LNCAP (cell line): ENCODE measurements around the gene GDF9.

ENCODE experiments used
- TF ChIP-seq, protein P1 (sequence below): fragments of 450-650 bp; IDR thresholded peaks from 2 replicates; pipeline ENCODE4 v1.5.1; 2017; ENCODE audit warnings: mild to moderate bottlenecking

Gene GDF9, protein sequence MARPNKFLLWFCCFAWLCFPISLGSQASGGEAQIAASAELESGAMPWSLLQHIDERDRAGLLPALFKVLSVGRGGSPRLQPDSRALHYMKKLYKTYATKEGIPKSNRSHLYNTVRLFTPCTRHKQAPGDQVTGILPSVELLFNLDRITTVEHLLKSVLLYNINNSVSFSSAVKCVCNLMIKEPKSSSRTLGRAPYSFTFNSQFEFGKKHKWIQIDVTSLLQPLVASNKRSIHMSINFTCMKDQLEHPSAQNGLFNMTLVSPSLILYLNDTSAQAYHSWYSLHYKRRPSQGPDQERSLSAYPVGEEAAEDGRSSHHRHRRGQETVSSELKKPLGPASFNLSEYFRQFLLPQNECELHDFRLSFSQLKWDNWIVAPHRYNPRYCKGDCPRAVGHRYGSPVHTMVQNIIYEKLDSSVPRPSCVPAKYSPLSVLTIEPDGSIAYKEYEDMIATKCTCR

DNA sequence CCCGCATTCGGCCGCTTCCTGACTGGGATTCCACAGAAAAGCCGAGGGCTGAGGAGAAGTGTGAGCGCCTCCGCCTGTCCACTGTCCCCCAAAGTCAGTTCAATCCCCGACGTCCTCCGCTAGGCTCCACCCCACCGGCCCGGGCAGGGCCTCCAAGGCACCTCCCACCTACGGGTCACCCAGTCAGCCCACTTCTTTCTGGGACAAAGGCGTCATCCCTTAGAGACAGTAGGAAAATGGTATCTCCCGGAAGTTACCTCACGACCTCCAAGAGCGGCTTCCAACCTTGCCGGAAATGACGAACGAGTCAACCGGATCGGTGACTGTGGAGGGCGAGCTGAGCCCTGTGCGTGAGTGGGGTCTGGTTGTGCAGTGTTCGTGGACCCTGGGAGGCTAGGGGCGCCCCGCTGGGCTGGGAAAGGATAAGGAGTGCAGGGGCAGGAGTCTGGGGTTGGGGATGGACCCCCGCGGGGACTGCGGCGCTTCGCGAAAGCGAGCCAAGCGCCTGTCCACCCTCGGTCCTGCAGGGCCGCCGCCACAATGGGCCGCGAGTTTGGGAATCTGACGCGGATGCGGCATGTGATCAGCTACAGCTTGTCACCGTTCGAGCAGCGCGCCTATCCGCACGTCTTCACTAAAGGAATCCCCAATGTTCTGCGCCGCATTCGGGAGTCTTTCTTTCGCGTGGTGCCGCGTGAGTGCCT is at the start of gene GDF9, which contains the start of gene UQCRQ:
TSS of gene GDF9 (minus strand) at position 128 of the 704 bp plus-strand sequence. CDS start 1,936 bp downstream, outside the sequence.
TSS of gene UQCRQ (plus strand) at position 301 of the 704 bp plus-strand sequence. CDS start at position 541, 240 bp downstream.
- TF ChIP-seq, protein P1, sequence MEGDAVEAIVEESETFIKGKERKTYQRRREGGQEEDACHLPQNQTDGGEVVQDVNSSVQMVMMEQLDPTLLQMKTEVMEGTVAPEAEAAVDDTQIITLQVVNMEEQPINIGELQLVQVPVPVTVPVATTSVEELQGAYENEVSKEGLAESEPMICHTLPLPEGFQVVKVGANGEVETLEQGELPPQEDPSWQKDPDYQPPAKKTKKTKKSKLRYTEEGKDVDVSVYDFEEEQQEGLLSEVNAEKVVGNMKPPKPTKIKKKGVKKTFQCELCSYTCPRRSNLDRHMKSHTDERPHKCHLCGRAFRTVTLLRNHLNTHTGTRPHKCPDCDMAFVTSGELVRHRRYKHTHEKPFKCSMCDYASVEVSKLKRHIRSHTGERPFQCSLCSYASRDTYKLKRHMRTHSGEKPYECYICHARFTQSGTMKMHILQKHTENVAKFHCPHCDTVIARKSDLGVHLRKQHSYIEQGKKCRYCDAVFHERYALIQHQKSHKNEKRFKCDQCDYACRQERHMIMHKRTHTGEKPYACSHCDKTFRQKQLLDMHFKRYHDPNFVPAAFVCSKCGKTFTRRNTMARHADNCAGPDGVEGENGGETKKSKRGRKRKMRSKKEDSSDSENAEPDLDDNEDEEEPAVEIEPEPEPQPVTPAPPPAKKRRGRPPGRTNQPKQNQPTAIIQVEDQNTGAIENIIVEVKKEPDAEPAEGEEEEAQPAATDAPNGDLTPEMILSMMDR, result peak; percentile 45; the same call in 1 of the 2 replicates

DNA sequence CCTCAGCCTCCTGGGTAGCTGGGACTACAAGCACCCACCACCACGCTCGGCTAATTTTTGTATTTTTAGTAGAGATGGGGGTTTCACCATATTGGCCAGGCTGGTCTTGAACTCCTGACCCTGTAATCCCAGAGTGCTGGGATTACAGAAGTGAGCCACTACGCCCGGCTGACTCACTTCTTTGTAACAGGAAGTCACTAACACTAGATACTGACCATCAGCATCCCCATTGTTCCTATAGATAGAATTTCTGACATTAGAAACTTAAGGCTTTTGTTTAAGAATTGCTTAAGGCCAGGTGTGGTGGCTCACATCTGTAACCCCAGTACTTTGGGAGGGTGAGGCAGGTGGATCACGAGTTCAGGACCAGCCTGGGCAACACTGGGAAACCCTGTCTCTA is 49.4 kb upstream of the GDF9 start:
- TF ChIP-seq, protein P1, result no peak

DNA sequence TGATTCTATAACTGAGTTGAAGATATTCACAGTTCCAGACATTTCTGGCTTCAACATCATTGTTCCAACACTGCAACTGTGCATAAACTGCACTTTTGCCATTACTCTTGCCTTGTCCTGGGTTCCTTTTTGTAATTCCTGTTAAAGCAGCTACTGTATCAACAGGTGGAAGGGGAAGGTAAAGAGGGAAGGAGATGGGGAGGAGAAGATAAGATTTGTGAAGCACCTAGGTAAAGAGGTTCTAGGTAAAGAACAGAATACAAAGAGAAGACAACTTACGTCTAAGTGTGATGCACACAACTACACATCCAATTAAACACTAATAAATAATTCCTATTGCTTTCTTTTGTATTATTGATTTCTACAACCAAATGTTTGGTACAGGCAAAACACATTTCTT is 43.4 kb upstream of the GDF9 start:
- TF ChIP-seq, protein P1, result no peak

DNA sequence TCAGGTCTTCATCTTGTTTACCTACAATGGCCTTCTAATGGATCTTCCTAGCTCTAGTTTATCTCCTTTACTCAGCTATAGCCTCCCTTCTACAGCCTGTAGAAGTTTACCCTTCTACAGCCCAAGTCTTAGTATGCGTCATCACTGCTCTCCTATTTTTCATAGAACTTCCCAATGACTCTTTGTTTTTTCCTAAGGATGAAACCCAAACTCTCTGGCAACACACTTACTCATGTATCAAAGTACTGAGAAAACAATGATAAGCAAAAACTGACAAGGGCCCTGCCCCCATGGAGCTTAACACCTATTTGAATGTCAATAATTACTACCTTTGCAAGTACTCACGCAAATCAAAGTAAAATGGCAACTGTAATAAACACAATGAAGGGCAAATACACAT is 40.9 kb upstream of the GDF9 start:
- TF ChIP-seq, protein P1, result no peak

DNA sequence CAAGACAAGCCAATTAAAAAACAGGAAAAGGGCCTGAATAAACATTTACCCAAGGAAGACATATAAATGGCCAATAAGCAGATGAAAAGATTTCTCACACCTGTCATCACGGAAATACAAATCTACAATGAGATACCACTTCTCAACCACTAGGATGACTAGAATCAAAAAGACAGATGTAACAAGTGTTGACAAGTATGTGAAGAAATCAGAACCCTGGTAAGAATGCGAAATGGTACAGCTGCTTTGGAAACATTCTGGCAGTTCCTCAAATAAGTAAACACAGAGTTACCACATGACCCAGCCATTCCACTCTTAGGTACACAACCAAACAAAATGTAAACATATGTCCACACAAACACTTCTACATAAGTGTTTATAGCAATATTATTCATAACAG is 39.7 kb upstream of the GDF9 start:
- TF ChIP-seq, protein P1, result no peak

DNA sequence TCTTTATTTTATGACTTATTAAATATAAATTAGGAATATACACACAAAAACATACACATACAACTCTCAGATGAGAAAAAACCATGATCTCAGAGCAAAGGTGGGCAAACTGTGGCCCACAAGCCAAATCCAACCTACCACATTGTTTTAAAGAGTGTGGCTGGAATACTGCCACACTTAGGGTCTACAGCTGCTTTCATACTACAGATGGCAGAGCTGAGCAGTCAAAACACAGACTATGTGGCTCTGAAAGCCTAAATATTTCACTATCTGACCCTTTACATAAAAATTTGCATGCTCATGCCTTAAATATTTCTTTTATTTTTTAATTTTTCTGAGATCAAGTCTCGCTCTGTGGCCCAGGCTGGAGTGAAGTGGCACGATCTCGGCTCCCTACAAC is 35.5 kb upstream of the GDF9 start:
- TF ChIP-seq, protein P1, result no peak

DNA sequence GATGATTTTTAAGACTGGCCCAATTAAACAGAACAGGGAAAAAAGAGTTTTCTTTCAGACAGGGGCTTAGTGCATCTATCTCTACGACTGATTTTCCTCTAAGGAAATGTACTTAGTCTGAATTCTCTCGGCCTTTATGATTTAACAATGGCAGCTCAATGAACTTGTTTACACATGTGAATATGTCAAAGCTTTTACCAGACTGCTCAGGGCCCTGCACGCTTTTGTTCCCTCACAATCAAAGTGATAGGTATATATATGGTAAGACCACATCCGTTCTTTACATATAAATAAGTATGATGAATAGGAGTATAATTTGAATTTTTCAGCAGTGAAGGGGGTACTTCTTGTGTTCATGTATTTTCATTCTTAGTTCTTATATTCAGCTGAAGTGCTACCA is 34.8 kb upstream of the GDF9 start:
- TF ChIP-seq, protein P1, result no peak
